Activated T-helper 1 cell treated with anti-CD3 and anti-CD28 coated beads, Interleukin-12 subunit alpha, Interleukin-12 subunit beta, Interleukin-2, Interleukin-4 antibody, amounts not matched to agents 30 ng/mL and 10 ng/mL and 1 ng/mL, durations not matched to agents 14 hours and 24 hours and 36 hours (primary cell): Measurements from ENCODE around the gene FMNL2. TPM values are rescaled to one million over a fixed set of nuclear protein-coding genes. Genes with fewer than 3 reads are reported as not detected.
"Not testable (repeated sequence)": the region's sequence is repeated elsewhere in the genome, so short reads cannot be mapped to it uniquely, and the experiment has no call there.

Experiments used
- DNase-seq: peaks from one replicate; pipeline ENCODE4 v3.0.0; 2021; ENCODE audit warnings: low spot score
- H3K27ac Mint-ChIP-seq: one replicate; pipeline ENCODE4 v1.8.0; 2021; ENCODE audit warnings: mild to moderate bottlenecking, mixed read lengths
- H3K27me3 Mint-ChIP-seq: one replicate; pipeline ENCODE4 v1.8.0; 2022; ENCODE audit warnings: mild to moderate bottlenecking, moderate library complexity, mixed read lengths; ENCODE audit not compliant: insufficient read depth
- H3K36me3 Mint-ChIP-seq: one replicate; pipeline ENCODE4 v1.8.0; 2021; ENCODE audit warnings: low read depth, mixed read lengths
- H3K4me1 Mint-ChIP-seq: one replicate; pipeline ENCODE4 v1.8.0; 2021; ENCODE audit warnings: low read depth, mixed read lengths
- H3K4me3 Mint-ChIP-seq: one replicate; pipeline ENCODE4 v1.8.0; 2021; ENCODE audit warnings: mild to moderate bottlenecking, moderate library complexity, mixed read lengths
- H3K9me3 Mint-ChIP-seq: one replicate; pipeline ENCODE4 v1.8.0; 2021; ENCODE audit warnings: mixed read lengths
- intact Hi-C: fragments of 100-400 bp; cut with micrococcal nuclease; formaldehyde crosslinking; loops from one replicate; pipeline ENCODE4 v1.15.1; 2024
- total RNA-seq: library from RNA; stranded (reverse); gene quantifications from 2 replicates; pipeline ENCODE4 v1.2.3, GENCODE V29; 2022

Gene FMNL2
- total RNA-seq, 1 donor from 2014 or later, result 14.8 TPM

GRCh38 chr2:152518034-152518433, 183.1 kb downstream of the FMNL2 start:
- H3K27ac Mint-ChIP-seq, result no peak overlapping the region
- H3K36me3 Mint-ChIP-seq, result no peaks in the 10 kb centered on the region
- intact Hi-C loops, result no loop called here
- H3K4me1 Mint-ChIP-seq, result no peaks in the 10 kb centered on the region
- no peaks in the 10 kb centered on the region for H3K9me3 Mint-ChIP-seq
- no peaks in the 10 kb centered on the region for H3K27me3 Mint-ChIP-seq
- DNase-seq, result no peak
- no peak overlapping the region for H3K4me3 Mint-ChIP-seq

DNA sequence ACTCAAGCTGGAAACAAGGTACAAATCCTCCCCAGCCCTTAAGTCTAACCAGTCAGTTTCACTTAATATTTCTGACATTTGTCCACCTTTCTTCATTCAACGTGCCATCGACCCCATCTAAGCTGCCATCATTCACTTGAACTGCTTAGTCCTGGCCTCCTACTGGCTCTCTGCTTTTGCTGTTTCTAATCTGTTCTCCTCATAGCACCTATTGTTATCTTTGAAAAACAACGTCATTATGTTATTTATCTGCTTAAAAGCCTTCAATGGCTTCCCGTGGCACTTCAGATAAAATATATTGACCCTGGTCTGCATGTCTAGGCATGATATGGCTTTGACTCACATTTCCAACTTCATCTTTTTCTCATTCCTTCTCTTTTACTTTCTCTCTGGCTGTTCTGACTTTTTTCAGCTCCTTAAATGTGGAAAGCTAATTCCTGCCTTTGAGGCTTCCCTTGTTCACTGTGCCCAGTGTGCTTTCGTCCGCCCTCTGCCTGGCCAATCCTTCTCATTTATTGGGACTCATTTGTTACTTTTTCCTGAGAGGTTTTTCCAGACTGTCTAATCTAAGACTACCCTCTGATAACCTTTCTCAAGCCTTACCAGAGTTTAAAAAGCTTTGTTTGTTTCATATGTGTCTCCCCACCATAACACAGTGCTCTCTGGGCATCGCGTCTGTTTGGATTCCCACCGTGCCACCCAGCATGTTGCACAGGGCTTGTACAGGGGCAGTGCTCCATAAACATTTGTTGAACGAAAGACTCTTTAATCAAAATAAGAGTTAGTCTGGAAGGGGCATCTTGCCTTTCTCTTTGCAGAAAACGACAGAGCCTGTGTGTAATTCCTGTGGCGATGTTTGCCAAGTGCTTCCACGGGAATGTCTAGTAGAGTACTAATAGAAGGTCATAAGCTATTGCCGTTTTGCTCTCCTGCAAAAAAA, 183.9 kb downstream of the FMNL2 start:
- H3K9me3 Mint-ChIP-seq, result no peaks in the 10 kb centered on the region
- intact Hi-C loops, result no loop called here
- H3K27ac Mint-ChIP-seq, result no peak overlapping the region
- H3K36me3 Mint-ChIP-seq, result no peaks in the 10 kb centered on the region
- H3K4me3 Mint-ChIP-seq, result no peak overlapping the region
- DNase-seq, result no peak
- no peaks in the 10 kb centered on the region for H3K4me1 Mint-ChIP-seq
- no peaks in the 10 kb centered on the region for H3K27me3 Mint-ChIP-seq

DNA sequence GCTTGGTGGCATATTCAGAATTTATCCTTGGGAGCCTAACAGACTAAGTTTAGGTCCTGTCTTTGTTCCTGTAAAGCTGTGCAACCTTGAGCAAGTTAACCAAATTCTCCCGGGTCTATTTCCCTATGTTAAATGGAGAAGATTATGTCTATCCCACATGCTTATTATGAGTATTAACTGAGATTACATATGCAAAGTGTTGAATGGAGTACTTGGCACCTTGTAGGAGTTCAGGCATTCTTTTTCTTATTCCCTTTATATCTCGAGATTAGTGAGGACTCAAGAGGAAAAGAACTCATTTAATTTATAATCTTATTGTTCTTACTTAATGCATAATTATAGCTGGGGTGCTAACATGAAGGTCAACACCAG, 184.6 kb downstream of the FMNL2 start:
- intact Hi-C loops, result no loop called here
- no peak overlapping the region for H3K27ac Mint-ChIP-seq
- H3K4me3 Mint-ChIP-seq, result no peak overlapping the region
- H3K4me1 Mint-ChIP-seq, result no peaks in the 10 kb centered on the region
- H3K36me3 Mint-ChIP-seq, result no peaks in the 10 kb centered on the region
- DNase-seq, result no peak
- no peaks in the 10 kb centered on the region for H3K9me3 Mint-ChIP-seq
- H3K27me3 Mint-ChIP-seq, result no peaks in the 10 kb centered on the region

DNA sequence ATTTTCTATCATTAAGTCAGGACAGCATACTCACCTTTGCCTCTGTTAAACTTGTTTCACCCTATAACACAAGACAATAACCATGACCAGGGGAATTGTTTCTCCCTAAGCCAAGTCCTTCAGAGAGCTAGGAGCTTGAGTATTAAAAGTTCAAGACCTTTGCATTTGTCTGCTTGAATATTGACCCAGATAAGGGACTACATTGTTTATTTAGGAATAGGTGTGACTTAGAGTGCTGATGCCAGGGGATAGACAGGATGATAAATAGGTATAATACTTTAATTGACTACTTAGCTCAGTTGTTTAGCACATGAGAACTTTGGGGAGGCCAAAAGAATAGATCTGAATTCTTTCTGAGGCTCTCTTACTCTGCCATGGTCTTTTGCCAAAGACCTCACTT, 185.8 kb downstream of the FMNL2 start:
- Mint-ChIP-seq H3K36me3 (no peaks in the 10 kb centered on the region), H3K4me3 (no peak overlapping the region), H3K27ac (no peak overlapping the region), H3K9me3 (no peaks in the 10 kb centered on the region), H3K4me1 (peaks cover 5% of the 10 kb centered on the region), H3K27me3 (no peaks in the 10 kb centered on the region)
- DNase-seq, result no peak
- intact Hi-C loops, result no loop called here

- DNase-seq, H3K27me3 Mint-ChIP-seq, H3K4me1 Mint-ChIP-seq, H3K36me3 Mint-ChIP-seq, H3K27ac Mint-ChIP-seq, H3K4me3 Mint-ChIP-seq, intact Hi-C loops, H3K9me3 Mint-ChIP-seq: not testable (repeated sequence)
Observed at GRCh38 chr2:152522446-152522845, 187.5 kb downstream of the FMNL2 start.

GRCh38 chr2:152523091-152523490, 188.1 kb downstream of the FMNL2 start:
- H3K4me3 Mint-ChIP-seq, result no peak overlapping the region
- peaks cover 4% of the 10 kb centered on the region for H3K27me3 Mint-ChIP-seq
- no peaks in the 10 kb centered on the region for H3K9me3 Mint-ChIP-seq
- peaks cover 5% of the 10 kb centered on the region for H3K4me1 Mint-ChIP-seq
- intact Hi-C loops, result no loop called here
- DNase-seq, result no peak
- H3K36me3 Mint-ChIP-seq, result no peaks in the 10 kb centered on the region
- H3K27ac Mint-ChIP-seq, result no peak overlapping the region

- no peak overlapping the region for H3K27ac Mint-ChIP-seq
- peaks cover 5% of the 10 kb centered on the region for H3K4me1 Mint-ChIP-seq
Observed at GRCh38 chr2:152525277-152525838, 190.4 kb downstream of the FMNL2 start.

GRCh38 chr2:152529420-152530115, 194.6 kb downstream of the FMNL2 start:
- Mint-ChIP-seq H3K4me3 (no peak overlapping the region), H3K36me3 (no peaks in the 10 kb centered on the region), H3K9me3 (no peaks in the 10 kb centered on the region), H3K27ac (no peak overlapping the region), H3K4me1 (peaks cover 5% of the 10 kb centered on the region), H3K27me3 (peaks cover 10% of the 10 kb centered on the region)
- intact Hi-C loops, result no loop called here
- no peak for DNase-seq

More at GRCh38 chr2:152525277-152525838, 190.4 kb downstream of the FMNL2 start:
- H3K27me3 Mint-ChIP-seq, result peaks cover 7% of the 10 kb centered on the region
- H3K4me3 Mint-ChIP-seq, result no peak overlapping the region
- no peak for DNase-seq
- no peaks in the 10 kb centered on the region for H3K9me3 Mint-ChIP-seq
- intact Hi-C loops, result no loop called here
- H3K36me3 Mint-ChIP-seq, result no peaks in the 10 kb centered on the region

- Mint-ChIP-seq H3K27ac (no peak overlapping the region), H3K9me3 (no peaks in the 10 kb centered on the region), H3K4me1 (no peaks in the 10 kb centered on the region), H3K4me3 (no peak overlapping the region), H3K27me3 (peaks cover 17% of the 10 kb centered on the region), H3K36me3 (no peaks in the 10 kb centered on the region)
- intact Hi-C loops, result no loop called here
- DNase-seq, result no peak
Observed at GRCh38 chr2:152532241-152532640, 197.3 kb downstream of the FMNL2 start.

GRCh38 chr2:152534460-152535135, 199.6 kb downstream of the FMNL2 start:
- Mint-ChIP-seq H3K4me3 (no peak overlapping the region), H3K4me1 (no peaks in the 10 kb centered on the region), H3K27me3 (peaks cover 12% of the 10 kb centered on the region), H3K9me3 (no peaks in the 10 kb centered on the region), H3K27ac (no peak overlapping the region), H3K36me3 (peaks cover 2% of the 10 kb centered on the region)
- intact Hi-C loops, result no loop called here
- no peak for DNase-seq

DNA sequence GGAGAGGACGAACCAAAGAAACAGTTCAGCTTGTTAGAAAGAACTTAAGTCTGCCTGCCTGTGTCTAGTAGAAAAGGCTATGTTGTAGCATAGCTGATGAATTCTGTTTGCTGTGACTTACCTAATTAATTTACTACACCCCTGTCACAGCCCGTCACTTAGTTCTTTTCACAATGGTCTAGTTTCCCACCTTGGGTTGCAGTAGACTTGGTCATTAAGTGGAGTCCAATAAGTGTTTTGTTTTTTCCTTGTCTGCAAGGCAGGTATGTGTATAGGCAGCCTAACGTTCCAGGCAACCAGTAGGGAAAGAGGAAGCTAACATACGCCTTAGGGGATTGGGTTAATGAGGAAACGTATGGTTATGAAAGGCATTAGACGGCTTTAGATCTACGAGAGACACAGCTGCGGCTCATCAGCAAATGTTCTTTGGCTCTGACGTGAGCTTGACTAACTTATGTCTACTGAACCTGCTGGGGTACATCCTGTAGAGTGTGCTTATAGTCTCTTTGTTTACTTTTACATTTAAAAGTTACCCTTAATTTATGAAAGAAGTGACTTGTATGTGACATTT, 202.2 kb downstream of the FMNL2 start:
- Mint-ChIP-seq H3K27ac (no peak overlapping the region), H3K27me3 (peaks cover 8% of the 10 kb centered on the region), H3K4me3 (no peak overlapping the region), H3K9me3 (no peaks in the 10 kb centered on the region), H3K36me3 (peaks cover 2% of the 10 kb centered on the region), H3K4me1 (no peaks in the 10 kb centered on the region)
- intact Hi-C loops, result no loop called here
- DNase-seq, result no peak

- no peaks in the 10 kb centered on the region for H3K4me1 Mint-ChIP-seq
- peaks cover 8% of the 10 kb centered on the region for H3K27me3 Mint-ChIP-seq
- no peak overlapping the region for H3K27ac Mint-ChIP-seq
- DNase-seq, result no peak
- H3K36me3 Mint-ChIP-seq, result peaks cover 2% of the 10 kb centered on the region
- no peaks in the 10 kb centered on the region for H3K9me3 Mint-ChIP-seq
- no peak overlapping the region for H3K4me3 Mint-ChIP-seq
- intact Hi-C loops, result no loop called here
Observed at GRCh38 chr2:152539424-152539823, 204.4 kb downstream of the FMNL2 start.
